HepG2 (cell line): ENCODE data around the gene SLC22A5. TPM values are rescaled to one million over a fixed set of nuclear protein-coding genes. Genes with fewer than 3 reads are reported as not detected.

Experiments used
- AHR ChIP-seq: IDR thresholded peaks from 2 replicates; pipeline ENCODE4 v1.6.1; 2018; ENCODE audit warnings: missing genetic modification reagents, missing compliant biosample characterization
- AKAP8 ChIP-seq: sonication (generic); formaldehyde crosslinking; IDR thresholded peaks from 2 replicates; pipeline ENCODE4 v1.5.1; 2020; ENCODE audit warnings: mild to moderate bottlenecking, missing genetic modification reagents
- ARHGAP35 ChIP-seq: sonication (generic); formaldehyde crosslinking; IDR thresholded peaks from 2 replicates; pipeline ENCODE4 v1.9.0; 2022; ENCODE audit warnings: mild to moderate bottlenecking, inconsistent platforms, moderate library complexity, missing genetic modification reagents, borderline replicate concordance
- ERF ChIP-seq: IDR thresholded peaks from 2 replicates; pipeline ENCODE4 v1.6.1; 2018; ENCODE audit warnings: missing biosample characterization, missing genetic modification reagents
- FOXA1 ChIP-seq, 2 experiments: fragments of 450-650 bp in 1 of 2; sonication (generic) in 1 of 2; formaldehyde crosslinking in 1 of 2; IDR thresholded peaks; 2 replicates each; pipeline versions ENCODE4 v1.4.0 to v1.6.1; 2016 to 2020; ENCODE audit warnings: missing genetic modification reagents in 1 of 2
- HDAC2 ChIP-seq: sonication (generic); formaldehyde crosslinking; IDR thresholded peaks from 2 replicates; pipeline ENCODE4 v1.4.0; 2020; ENCODE audit warnings: missing genetic modification reagents
- HNF4G ChIP-seq, 2 experiments: sonication (generic) in 1 of 2; formaldehyde crosslinking in 1 of 2; IDR thresholded peaks; 2 replicates each; pipeline versions ENCODE4 v1.4.0 to v1.6.1; 2011 to 2020; ENCODE audit warnings: borderline replicate concordance in 2 of 2, low read depth in 2 of 2, mild to moderate bottlenecking in 2 of 2, low read length in 1 of 2, missing genetic modification reagents in 1 of 2, moderate library complexity in 1 of 2
- JUN ChIP-seq: sonication (generic); formaldehyde crosslinking; IDR thresholded peaks from 2 replicates; pipeline ENCODE4 v1.4.0; 2020; ENCODE audit warnings: mild to moderate bottlenecking, missing genetic modification reagents
- KAT8 ChIP-seq: IDR thresholded peaks from 2 replicates; pipeline ENCODE4 v1.6.1; 2016; ENCODE audit warnings: missing genetic modification reagents, missing compliant biosample characterization
- MEIS1 ChIP-seq: sonication (generic); formaldehyde crosslinking; IDR thresholded peaks from 2 replicates; pipeline ENCODE4 v1.9.0; 2021; ENCODE audit warnings: mild to moderate bottlenecking, missing genetic modification reagents, moderate library complexity, borderline replicate concordance
- NCOA1 ChIP-seq: sonication (generic); formaldehyde crosslinking; IDR thresholded peaks from 2 replicates; pipeline ENCODE4 v1.9.0; 2021; ENCODE audit warnings: missing genetic modification reagents
- NKX3-1 ChIP-seq: sonication (generic); formaldehyde crosslinking; IDR thresholded peaks from 2 replicates; pipeline ENCODE4 v1.5.0; 2020; ENCODE audit warnings: missing genetic modification reagents
- TGIF2 ChIP-seq: IDR thresholded peaks from 2 replicates; pipeline ENCODE4 v1.6.1; 2016; ENCODE audit warnings: control low read depth, missing compliant biosample characterization
- TRIM24 ChIP-seq: sonication (generic); formaldehyde crosslinking; IDR thresholded peaks from 2 replicates; pipeline ENCODE4 v1.8.0; 2022; ENCODE audit warnings: mild to moderate bottlenecking, missing genetic modification reagents
- TSC22D2 ChIP-seq: sonication (generic); formaldehyde crosslinking; IDR thresholded peaks from 2 replicates; pipeline ENCODE4 v1.5.1; 2020; ENCODE audit warnings: missing genetic modification reagents, mild to moderate bottlenecking, borderline replicate concordance
- WIZ ChIP-seq: sonication (generic); formaldehyde crosslinking; IDR thresholded peaks from 2 replicates; pipeline ENCODE4 v1.5.1; 2020; ENCODE audit warnings: mild to moderate bottlenecking, missing genetic modification reagents
- ZNF614 ChIP-seq: IDR thresholded peaks from 2 replicates; pipeline ENCODE4 v1.6.1; 2018; ENCODE audit warnings: missing biosample characterization, missing genetic modification reagents, inconsistent platforms, borderline replicate concordance
- ZNF839 ChIP-seq: sonication (generic); formaldehyde crosslinking; IDR thresholded peaks from 2 replicates; pipeline ENCODE4 v1.4.0; 2020; ENCODE audit warnings: missing genetic modification reagents, mild to moderate bottlenecking, borderline replicate concordance
- polyA plus RNA-seq, 8 experiments: library from polyadenylated mRNA; depleted of rRNA in 3 of 8; stranded (reverse) in 7 of 8; unstranded in 1 of 8; fragments of >200 nt; fragmentation: Illumina TruSeq in 4 of 8; extraction: Trizol in 4 of 8; gene quantifications; 2 replicates each; pipeline versions ENCODE4 v1.2.1 to v1.2.3, GENCODE V29; 2011 to 2016; ENCODE audit warnings: low read depth in 4 of 8, missing spikeins in 1 of 8, mixed read lengths in 1 of 8; ENCODE audit not compliant: insufficient read depth in 1 of 8
- total RNA-seq, 5 experiments: library from RNA; depleted of rRNA; stranded (reverse); fragments of >200 nt; fragmentation: Illumina TruSeq; extraction: Trizol; gene quantifications; 2 replicates each; pipeline ENCODE4 v1.2.3, GENCODE V29; 2016; ENCODE audit warnings: low read depth in 1 of 5
- TF ChIP-seq, protein P1 (sequence below): IDR thresholded peaks from 2 replicates; pipeline ENCODE4 v1.6.1; 2012; ENCODE audit warnings: low read depth, low read length, improper control_type of control experiment
- TF ChIP-seq, protein P2 (sequence below): sonication (generic); formaldehyde crosslinking; IDR thresholded peaks from 2 replicates; pipeline ENCODE4 v1.5.1; 2020; ENCODE audit warnings: missing genetic modification reagents, mild to moderate bottlenecking, borderline replicate concordance
- TF ChIP-seq, protein P3 (sequence below): sonication (generic); formaldehyde crosslinking; IDR thresholded peaks from 2 replicates; pipeline ENCODE4 v1.8.0; 2022; ENCODE audit warnings: mild to moderate bottlenecking, missing genetic modification reagents, moderate library complexity
- TF ChIP-seq, protein P4 (sequence below): IDR thresholded peaks from 2 replicates; pipeline ENCODE4 v1.6.1; 2016; ENCODE audit warnings: low read depth, borderline replicate concordance
- TF ChIP-seq, protein P5 (sequence below): sonication (generic); formaldehyde crosslinking; IDR thresholded peaks from 2 replicates; pipeline ENCODE4 v1.8.1; 2022; ENCODE audit warnings: mild to moderate bottlenecking, missing genetic modification reagents
- TF ChIP-seq, protein P6 (sequence below): sonication (generic); formaldehyde crosslinking; IDR thresholded peaks from 2 replicates; pipeline ENCODE4 v1.5.1; 2020; ENCODE audit warnings: missing genetic modification reagents, mild to moderate bottlenecking, borderline replicate concordance

SLC22A5 gene
- total and polyA plus RNA-seq, 2 of the 13 experiments (the other 11 are each of a cell fraction or from before 2014, with no cell fraction given) = 7.1 to 15.1 TPM

DNA sequence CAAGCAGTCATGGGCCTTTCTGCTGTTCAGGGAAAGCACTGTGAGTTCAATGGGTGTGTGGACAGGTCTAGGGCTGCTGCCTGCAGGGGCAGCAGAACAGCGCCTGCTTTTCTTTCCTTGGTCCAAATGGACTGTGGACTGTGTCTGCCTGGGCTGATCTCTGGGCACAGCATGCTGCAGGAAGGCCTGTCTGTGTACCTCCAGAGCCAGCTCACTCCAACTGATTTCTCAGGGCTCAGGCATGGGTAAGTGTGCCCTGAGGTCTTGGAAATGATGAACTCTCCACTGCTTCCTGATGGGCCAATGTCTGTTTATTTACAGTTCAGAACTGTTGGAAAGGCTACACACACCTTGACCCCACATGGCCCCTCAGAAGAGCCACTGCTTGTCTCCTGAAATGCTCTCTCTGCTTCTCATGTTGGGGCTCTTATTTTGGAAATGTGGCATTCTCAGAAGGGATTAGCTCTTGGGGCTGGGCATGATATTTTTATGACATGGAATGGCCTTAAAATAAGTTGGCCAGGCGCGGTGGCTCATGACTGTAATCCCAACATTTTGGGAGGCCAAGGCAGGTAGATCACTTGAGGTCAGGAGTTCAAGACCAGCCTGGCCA lies 48.3 kb upstream of the SLC22A5 start (continued):
- no peak for TF ChIP-seq FOXA1 (IDR thresholded peaks at IDR 0.05)
- TF ChIP-seq FOXA1 (CRISPR knock-in tag; IDR thresholded peaks at IDR 0.05) = no peak
- TF ChIP-seq, protein P1, sequence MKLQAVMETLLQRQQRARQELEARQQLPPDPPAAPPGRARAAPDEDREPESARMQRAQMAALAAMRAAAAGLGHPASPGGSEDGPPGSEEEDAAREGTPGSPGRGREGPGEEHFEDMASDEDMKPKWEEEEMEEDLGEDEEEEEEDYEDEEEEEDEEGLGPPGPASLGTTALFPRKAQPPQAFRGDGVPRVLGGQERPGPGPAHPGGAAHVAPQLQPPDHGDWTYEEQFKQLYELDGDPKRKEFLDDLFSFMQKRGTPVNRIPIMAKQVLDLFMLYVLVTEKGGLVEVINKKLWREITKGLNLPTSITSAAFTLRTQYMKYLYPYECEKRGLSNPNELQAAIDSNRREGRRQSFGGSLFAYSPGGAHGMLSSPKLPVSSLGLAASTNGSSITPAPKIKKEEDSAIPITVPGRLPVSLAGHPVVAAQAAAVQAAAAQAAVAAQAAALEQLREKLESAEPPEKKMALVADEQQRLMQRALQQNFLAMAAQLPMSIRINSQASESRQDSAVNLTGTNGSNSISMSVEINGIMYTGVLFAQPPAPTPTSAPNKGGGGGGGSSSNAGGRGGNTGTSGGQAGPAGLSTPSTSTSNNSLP = no peak
- no peak for TF ChIP-seq NCOA1 (CRISPR knock-in tag)
- TF ChIP-seq TGIF2 (CRISPR knock-in tag) = no peak
- no peak for TF ChIP-seq WIZ (CRISPR knock-in tag)
- TF ChIP-seq AHR (CRISPR knock-in tag) = no peak
- TF ChIP-seq TRIM24 (CRISPR knock-in tag) = no peak
- TF ChIP-seq AKAP8 (CRISPR knock-in tag) = no peak
- no peak for TF ChIP-seq NKX3-1 (CRISPR knock-in tag)
- TF ChIP-seq, protein P2, sequence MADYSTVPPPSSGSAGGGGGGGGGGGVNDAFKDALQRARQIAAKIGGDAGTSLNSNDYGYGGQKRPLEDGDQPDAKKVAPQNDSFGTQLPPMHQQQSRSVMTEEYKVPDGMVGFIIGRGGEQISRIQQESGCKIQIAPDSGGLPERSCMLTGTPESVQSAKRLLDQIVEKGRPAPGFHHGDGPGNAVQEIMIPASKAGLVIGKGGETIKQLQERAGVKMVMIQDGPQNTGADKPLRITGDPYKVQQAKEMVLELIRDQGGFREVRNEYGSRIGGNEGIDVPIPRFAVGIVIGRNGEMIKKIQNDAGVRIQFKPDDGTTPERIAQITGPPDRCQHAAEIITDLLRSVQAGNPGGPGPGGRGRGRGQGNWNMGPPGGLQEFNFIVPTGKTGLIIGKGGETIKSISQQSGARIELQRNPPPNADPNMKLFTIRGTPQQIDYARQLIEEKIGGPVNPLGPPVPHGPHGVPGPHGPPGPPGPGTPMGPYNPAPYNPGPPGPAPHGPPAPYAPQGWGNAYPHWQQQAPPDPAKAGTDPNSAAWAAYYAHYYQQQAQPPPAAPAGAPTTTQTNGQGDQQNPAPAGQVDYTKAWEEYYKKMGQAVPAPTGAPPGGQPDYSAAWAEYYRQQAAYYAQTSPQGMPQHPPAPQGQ (CRISPR knock-in tag) = no peak
- TF ChIP-seq KAT8 (CRISPR knock-in tag) = 0 out of 2 replicates have a peak, but pooled peaks have one; percentile 29
- TF ChIP-seq ARHGAP35 (CRISPR knock-in tag) = no peak
- TF ChIP-seq, protein P3, sequence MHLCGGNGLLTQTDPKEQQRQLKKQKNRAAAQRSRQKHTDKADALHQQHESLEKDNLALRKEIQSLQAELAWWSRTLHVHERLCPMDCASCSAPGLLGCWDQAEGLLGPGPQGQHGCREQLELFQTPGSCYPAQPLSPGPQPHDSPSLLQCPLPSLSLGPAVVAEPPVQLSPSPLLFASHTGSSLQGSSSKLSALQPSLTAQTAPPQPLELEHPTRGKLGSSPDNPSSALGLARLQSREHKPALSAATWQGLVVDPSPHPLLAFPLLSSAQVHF (CRISPR knock-in tag) = no peak
- TF ChIP-seq ZNF839 (CRISPR knock-in tag) = no peak
- TF ChIP-seq, protein P4, sequence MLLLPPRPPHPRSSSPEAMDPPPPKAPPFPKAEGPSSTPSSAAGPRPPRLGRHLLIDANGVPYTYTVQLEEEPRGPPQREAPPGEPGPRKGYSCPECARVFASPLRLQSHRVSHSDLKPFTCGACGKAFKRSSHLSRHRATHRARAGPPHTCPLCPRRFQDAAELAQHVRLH (CRISPR knock-in tag) = 0 out of 2 replicates have a peak, but pooled peaks have one; percentile 33
- TF ChIP-seq HNF4G (IDR thresholded peaks at IDR 0.05; ENCODE audit: borderline replicate concordance, low read depth, low read length) = peak; percentile 52
- no peak for TF ChIP-seq HNF4G (CRISPR knock-in tag; IDR thresholded peaks at IDR 0.05; ENCODE audit: borderline replicate concordance, low read depth)
- TF ChIP-seq JUN (CRISPR knock-in tag) = no peak
- no peak for TF ChIP-seq MEIS1 (CRISPR knock-in tag)
- TF ChIP-seq ERF (CRISPR knock-in tag) = peak; percentile 42; the same call in 1 of the 2 replicates
- TF ChIP-seq, protein P5, sequence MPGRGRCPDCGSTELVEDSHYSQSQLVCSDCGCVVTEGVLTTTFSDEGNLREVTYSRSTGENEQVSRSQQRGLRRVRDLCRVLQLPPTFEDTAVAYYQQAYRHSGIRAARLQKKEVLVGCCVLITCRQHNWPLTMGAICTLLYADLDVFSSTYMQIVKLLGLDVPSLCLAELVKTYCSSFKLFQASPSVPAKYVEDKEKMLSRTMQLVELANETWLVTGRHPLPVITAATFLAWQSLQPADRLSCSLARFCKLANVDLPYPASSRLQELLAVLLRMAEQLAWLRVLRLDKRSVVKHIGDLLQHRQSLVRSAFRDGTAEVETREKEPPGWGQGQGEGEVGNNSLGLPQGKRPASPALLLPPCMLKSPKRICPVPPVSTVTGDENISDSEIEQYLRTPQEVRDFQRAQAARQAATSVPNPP (CRISPR knock-in tag) = no peak
- TF ChIP-seq, protein P6, sequence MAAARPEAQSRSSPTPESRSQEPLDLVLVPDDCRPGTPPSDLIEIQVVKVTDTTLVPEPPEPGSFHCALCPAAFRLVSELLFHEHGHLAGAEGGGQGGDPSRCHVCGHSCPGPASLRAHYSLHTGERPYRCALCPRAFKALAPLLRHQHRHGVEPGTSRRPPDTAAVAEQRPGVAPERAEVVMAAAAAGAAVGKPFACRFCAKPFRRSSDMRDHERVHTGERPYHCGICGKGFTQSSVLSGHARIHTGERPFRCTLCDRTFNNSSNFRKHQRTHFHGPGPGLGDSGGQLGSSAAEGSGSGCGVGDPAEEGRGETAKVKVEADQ = no peak
- TF ChIP-seq ZNF614 (CRISPR knock-in tag) = no peak
- no peak for TF ChIP-seq TSC22D2 (CRISPR knock-in tag)
- TF ChIP-seq HDAC2 (CRISPR knock-in tag) = no peak
